Endometrial microvascular endothelial cells (primary cell): ENCODE results near the gene NR2E3. TPM values are rescaled to one million over a fixed set of nuclear protein-coding genes. Genes with fewer than 3 reads are reported as not detected.

ENCODE experiments used
- in situ Hi-C: cut with HindIII; loops from 2 replicates; pipeline ENCODE4 v1.10.0; 2017; ENCODE audit warnings: low sequenced_read_pairs, low pct_unique_long_range_greater_than_20kb; ENCODE audit errors: inconsistent ontology term
- total RNA-seq: library from RNA; depleted of rRNA; stranded (reverse); fragments of >200 nt; gene quantifications from one replicate; pipeline ENCODE4 v1.2.3, GENCODE V29; 2015; ENCODE audit errors: inconsistent ontology term

The NR2E3 gene
- 1.6 TPM for total RNA-seq

DNA sequence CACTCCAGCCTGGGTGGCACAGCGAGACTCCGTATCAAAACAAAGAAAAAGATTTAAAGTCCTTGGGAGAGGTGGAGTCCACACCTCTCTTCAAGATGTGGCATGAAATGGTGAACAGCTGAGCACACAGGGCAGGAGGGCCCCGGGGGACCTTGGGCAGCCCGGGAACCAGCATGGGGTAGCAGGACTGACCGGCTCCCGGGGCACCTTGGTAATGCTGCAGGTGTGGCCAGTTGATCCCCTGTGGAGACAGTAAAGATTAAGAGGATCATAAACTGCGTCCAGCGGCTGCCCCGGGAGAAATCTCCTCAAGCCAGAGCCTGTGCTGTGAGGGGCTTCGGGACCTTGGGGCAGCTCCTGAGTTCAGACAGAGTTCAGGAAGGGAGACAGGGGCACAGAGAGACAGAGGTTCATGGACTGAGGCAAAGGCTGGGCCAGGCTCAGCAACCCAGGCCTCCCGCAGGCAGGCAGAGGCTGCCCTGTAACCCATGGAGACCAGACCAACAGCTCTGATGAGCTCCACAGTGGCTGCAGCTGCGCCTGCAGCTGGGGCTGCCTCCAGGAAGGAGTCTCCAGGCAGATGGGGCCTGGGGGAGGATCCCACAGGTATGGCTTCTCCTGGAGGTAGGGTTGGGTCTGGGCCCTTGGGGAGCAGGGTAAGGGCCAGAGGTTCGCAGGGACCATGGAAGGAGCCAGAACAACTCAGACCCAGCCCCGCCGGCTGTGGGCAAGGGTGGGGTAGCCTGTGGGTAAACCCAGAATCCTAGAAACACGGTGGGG, at the start of gene NR2E3:
Gene NR2E3 (plus strand): TSS at position 299 of the 780 bp plus-strand sequence. CDS start 190 bp downstream, at position 489.
- in situ Hi-C loops = no loop called here

DNA sequence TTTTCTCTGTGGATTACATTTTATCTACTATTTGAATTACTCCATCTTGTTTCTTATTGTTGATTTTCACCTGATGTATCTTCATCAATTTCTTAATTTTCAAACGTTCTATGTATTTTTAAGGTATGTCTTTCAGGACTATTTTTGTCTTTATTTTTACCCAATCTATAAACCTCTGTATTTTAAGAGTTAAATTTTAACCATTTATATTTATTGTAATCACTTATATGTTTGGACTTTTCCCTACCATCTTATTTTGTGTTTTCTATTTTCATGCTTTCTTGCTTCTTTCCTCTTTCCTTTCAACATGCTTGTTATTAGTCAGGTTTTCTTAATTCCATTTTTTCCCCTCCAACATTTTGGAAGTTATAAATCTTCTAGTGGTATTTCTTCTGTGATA, 49.5 kb upstream of the NR2E3 start:
- in situ Hi-C loops = no loop called here

DNA sequence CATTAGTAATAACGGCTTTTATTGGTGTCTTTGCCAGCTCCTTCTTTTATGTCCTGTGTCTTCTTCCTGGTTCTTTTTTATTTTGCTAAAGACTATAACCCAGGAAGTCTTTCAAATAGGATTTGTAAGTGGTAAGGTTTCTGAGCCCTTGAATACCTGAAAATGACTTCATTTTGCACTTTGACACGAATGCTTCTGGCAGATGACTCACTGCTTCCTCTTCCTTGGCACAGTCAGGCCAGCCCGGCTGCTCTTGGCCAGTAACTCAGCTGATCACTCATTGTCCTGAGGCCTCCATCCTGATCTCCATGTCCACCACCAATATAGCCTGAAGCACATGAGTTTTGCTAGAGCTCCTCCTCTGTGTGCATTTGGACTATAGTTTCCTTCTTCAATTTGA, 48.7 kb upstream of the NR2E3 start:
- in situ Hi-C loops = no loop called here

DNA sequence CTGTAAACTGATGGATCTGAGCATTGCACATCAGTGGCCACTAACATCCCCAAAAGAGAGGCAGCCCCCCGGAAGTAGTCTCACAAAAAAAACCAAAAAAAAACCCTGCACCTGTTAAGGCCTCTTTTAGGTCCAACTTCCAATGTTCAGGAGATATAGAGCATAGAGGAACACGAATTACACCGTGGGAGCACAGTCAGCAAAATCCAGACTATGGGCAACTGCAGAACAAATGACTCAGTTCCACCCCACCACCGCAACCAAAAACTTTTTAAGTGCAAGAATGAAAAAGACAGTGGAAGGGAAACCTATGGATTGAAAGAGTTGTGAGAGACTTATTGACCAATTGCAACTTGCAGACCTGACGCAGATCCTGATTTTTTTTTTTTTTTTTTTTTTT, 42.2 kb upstream of the NR2E3 start:
- in situ Hi-C loops = no loop called here

DNA sequence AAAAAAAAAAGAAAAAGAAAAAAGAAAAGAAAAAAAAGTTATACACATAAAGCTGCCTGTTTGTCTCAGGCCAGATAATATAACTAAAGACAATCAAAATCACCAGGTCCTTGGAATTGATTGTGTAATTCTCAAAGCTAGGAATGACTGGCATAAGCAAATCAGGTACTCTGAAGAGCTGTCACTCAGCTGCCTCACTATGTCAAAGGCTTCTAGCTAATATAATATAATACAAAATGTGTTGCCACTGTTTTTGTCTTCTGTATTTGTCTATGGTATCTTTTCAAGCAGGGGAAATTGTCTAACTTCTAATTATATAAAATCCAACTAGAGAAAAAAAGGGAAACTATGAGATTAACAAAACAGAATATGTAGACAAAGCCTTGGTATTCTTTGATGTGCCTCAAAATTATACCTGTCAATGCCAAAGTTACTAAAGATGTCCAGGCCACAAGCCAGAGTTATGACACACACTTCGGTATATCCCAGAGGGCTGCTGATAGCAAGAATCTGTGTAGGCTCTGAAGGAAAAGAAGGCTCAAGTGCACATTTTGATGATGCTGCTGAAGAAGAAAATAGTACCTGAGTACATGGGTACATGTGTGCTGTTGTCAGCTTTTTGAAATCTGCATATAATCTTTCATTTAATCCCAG, 37.0 kb upstream of the NR2E3 start:
- in situ Hi-C loops = no loop called here

DNA sequence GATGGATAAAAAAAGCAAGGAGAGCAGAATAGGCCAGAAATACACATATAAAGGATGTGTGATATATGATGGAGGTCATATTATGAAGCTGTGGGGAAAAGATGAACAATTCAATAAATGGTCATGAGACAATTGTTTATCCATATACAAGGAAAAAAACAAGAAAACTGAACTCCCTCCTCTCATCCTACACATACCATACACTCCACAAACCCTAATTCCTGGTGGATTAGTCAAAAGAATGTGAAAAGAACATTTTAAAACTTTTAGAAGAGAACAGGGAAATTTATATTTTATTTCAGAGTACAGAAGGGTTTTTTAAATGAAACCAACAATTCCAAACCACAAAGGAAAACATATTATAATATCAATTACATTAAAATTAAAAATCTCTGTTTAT, 34.5 kb upstream of the NR2E3 start:
- in situ Hi-C loops = no loop called here

DNA sequence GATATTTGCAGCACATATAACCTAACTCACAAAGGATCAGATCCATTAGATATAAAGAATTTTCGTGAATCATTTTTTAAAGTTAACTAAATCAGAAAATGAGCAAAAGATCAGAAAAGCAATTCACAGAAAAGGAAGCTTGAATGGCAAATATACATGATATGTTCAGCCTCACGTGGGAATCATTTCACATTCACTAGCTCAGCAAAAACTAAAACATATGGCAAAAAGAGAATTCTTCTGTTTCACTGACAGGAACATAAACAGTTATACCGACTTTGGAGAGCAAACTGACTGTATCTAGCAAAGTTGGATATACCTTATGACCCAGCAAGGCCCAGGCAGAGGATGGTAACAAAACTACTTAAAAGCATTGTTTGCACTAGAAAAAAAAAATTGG, 34.0 kb upstream of the NR2E3 start:
- in situ Hi-C loops = no loop called here

DNA sequence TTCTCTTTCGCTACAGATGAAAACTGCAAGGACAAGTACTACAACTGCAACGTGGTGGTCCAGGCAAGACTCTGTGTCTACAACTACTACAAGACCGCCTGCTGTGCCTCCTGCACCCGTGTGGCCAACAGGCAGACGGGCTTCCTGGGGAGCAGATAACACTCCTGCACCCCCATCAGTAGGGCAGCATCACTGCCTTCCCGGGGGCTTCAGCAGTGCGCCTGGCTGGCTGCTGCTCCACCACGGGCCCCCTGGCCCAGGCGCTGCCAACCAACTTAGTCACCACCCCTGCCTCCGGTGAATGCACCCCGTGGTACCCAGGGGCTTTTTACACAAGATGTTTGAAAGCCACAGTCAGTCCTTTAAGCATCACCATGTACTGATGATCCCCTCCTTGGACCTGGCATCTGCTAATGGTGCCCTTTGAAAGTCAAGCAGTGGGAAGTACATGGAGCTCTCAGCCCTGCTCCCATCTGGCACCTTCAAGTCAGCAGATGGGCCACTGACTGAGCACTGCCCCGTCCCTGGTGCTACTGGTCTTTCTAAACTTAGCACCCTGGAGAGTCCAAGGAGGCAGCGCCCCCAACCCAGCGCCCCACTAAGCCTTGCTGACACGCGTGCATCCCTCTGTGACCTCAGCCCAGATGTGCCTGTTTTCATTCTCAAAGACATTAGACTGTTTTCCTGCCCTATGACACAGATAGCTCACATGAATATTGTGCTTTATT, 33.0 kb upstream of the NR2E3 start:
- in situ Hi-C loops = no loop called here

DNA sequence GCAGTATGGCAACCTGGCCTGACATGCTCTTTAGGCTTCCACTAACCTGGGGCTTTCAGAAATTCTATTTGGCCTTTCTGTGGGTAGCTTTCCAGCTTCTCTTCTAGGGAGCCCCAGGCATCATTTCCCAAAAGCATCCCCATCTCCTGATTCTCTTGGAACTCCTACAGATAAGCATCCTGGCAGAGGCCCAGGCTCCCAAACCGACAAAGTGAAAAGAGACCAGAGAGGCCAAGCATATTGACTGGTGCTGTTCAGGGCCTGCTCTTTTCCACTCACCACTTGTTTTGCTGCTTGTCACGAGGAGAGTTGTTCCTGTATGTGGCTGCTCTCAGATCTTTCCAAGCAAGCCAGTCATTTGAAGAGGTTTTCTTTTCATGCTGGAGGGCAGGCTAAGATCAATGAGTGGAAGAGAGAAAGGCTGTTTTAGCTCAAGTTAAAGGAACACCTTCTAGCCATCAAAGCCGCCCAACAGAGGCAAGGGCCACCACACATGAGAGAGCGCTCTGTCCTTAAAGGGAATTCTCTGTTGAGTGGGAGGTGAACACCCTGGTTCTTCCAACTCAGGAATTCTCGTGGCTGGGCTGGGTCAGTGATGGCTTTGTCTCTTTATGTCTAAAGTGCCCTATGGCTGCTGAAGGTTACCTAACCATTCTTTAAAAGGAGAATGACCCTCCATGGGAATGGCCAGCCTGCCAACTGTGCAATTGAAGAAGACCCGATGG, 31.1 kb upstream of the NR2E3 start:
- in situ Hi-C loops = no loop called here

DNA sequence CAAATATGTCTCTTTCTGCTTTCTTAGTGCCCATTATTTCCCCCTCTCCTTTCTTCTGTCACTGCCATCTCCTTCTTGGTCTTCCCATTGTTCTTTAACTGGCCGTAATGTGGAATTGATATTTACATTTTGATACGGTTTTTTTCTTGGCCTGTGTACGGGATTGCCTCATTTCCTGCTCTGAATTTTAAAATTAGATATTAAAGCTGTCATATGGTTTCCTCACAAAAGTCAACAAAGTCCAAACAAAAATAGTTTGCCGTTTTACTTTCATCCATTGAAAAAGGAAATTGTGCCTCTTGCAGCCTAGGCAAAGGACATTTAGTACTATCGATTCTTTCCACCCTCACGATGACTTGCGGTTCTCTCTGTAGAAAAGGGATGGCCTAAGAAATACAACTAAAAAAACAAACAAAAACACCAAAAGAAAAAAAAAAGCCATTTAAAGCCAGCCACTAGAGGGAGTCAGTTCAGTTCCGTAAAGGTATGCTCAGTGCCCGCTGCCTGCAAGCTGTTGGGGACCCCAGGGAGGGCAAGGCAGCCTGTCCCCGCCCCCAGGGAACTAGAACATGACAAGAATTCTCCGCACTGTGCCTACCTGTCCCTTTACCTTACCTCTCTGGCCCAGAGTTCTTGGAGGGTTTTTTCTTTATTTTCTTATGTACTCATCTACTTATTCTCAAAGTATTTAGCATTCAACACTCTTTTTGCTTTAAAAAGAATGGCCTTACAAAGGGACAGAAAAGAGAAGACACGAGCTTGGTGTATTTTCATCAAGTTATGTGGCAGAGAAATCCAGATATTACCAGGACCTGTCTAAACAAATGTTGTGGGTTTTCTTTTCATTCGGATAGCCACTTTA, 30.0 kb upstream of the NR2E3 start:
- in situ Hi-C loops = no loop called here

DNA sequence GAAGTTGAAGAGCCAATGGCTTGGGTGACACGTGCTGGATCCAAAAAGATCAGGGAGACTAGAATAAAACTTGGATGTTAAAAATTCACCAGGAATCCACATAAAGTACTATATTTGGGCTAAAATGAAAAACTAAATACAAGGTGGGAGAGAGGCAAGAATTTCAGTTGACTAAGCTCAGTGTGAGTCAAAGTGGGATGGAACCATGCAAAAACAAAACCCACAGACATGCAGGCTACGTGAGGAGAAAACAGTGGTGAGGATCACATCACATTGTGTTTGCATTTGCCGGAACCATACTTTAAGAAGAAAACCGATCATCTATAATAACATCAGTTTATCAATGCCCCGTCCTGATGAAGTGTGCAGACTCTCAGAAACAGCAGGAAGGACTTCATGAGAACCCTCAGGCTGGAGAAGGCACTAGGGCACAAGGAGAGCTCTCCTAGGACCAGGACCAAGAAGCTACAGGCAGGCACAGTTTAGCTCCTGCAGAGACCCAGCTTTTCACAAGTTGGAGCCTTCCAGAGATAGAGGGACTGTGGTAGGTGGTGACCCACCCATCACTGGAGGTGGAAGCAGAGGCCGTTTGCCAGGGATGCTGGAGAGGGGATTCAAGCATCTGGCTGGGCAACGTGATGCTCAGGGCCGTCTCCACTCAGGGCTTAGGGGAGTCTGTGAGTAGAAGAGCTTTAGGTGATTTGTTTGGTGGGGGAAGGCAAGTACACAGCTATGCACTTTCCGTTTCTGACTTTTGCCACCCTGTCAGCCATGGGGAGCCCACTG, 29.0 kb upstream of the NR2E3 start:
- in situ Hi-C loops = no loop called here

DNA sequence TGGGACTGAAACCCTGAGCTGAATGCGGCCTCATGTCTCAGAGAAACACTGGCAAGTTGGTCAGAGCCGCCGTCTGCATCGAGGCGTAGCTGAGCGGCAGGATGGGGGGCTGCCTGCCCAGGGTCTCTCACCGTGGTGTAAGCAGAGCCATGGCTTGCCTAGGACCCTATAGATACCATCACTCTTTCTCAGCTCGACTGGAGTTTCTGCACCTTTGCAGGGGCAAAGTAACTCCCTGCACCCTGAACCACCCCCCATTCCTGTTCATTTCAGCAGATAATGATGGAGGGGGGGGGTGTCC, 28.4 kb upstream of the NR2E3 start:
- in situ Hi-C loops = no loop called here

DNA sequence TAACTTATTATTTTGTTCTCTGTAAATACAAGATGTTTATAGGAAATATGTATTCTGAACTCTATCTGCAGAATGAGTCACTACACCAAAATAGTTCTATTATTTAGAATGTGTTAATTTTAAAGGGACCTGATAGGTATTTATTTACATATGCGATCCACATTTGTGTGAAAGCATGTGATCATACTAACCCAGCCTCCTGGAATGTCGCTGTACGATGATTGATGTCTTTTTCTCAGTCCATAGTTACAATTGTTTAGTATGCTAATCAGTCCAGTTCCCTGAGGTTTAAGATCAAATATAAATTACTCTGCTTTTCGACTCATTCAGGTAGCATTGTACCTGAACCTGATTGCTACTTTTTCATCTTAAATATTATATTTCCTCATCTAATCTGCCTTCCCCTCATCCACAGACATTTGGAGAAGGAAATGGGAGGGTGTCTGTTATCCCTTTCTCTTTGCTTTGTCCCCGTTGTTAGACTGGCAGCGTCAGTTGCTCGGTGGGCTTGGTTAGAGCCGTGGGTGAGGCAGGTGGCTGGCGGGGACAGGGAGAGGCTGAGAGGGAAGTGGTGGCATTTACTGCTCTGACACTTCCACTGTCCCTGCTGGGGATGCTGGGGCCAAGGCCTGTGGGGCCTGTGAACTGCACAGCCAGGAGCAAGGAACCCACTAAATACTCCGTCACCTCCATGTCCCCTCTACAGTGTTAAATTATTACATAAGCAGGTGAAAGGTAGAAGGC, 27.8 kb upstream of the NR2E3 start:
- in situ Hi-C loops = no loop called here

DNA sequence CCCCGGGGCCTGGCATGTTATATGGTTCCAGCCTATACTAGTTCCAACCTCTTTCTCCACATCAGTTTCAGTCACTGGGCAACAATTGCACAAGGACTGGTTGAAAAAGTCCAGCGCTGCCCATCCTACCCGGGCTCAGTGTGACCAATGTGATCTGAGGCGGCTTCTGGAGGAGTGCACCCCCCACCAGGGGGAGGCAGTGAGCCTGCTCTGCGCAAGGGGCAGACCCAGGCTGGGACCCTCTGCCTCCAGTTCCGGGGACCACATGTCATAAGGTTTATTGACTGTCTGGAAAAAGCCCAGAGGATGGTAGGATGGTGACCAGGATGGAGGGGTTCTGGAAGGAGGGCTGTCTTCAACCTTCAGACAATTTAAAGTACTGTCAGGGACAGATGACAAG, 25.6 kb upstream of the NR2E3 start:
- in situ Hi-C loops = no loop called here

DNA sequence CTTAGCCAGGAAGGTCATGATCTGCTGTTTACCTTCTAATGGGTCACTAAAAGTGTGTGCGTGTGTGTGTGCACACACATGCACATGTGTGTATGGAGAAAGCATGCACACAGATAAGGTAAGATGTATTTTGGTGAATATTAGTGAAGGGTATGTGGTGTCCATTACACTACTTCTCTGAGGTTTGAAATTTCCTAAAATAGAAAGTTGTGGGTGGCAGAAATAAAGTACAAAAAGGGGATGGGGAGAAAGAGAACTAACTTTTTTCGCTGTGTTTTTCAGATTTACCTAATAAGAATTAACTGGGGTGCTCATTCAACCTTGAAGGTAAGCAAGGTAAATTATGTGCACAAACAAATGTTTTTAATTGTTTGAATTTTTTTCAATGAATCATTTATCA, 24.4 kb upstream of the NR2E3 start:
- in situ Hi-C loops = no loop called here

DNA sequence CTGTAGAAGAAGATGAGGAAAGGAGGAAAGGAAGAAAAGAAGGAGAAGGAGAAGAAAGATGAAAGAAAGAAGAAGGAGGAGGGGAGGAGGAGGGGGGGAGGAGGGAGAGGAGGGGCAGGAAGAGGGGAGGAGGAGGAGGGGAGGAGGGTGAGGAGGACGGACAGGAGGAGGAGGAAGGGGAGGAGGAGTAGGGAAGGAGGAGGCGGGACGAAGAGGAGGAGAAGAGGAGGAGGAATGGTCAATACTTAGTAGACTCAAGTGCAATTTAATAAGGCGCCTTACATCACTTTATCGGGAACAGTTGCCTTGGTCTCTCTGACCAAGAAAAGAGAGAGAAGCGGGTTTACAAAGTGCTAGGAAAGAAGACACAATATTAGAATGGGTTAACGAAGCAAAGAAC, 23.7 kb upstream of the NR2E3 start:
- in situ Hi-C loops = no loop called here
